RWPE2 (cell line): ENCODE measurements around the gene MYO5B.

ENCODE experiments used
- ATAC-seq: fragments of 200-7000 bp; cut with Tn5 transposase; 3 replicates; pipeline ENCODE4 v1.9.1; 2021; ENCODE audit warnings: low read depth
- DNase-seq: peaks from one replicate; pipeline ENCODE4 v3.0.0-alpha.2; 2020; ENCODE audit warnings: low spot score
- H3K27ac ChIP-seq: fragments of 450-650 bp; 2 replicates; pipeline ENCODE4 v1.5.1; 2017; ENCODE audit warnings: mild to moderate bottlenecking; ENCODE audit not compliant: poor library complexity, severe bottlenecking
- H3K27me3 ChIP-seq: fragments of 250-450 bp; sonication (Bioruptor Pico); 2 replicates; pipeline ENCODE4 v1.5.1; 2021; ENCODE audit warnings: mild to moderate bottlenecking, moderate library complexity; ENCODE audit not compliant: insufficient read depth, poor library complexity, severe bottlenecking
- H3K36me3 ChIP-seq: fragments of 250-450 bp; sonication (Bioruptor Pico); 2 replicates; pipeline ENCODE4 v1.5.1; 2020; ENCODE audit warnings: low read depth, mild to moderate bottlenecking, moderate library complexity
- H3K4me1 ChIP-seq: fragments of 250-450 bp; sonication (Bioruptor Pico); 2 replicates; pipeline ENCODE4 v1.5.1; 2021; ENCODE audit warnings: mild to moderate bottlenecking, moderate library complexity; ENCODE audit not compliant: insufficient read depth, poor library complexity, severe bottlenecking
- H3K4me3 ChIP-seq: fragments of 250-450 bp; sonication (Bioruptor Pico); 2 replicates; pipeline ENCODE4 v1.5.1; 2021; ENCODE audit warnings: mild to moderate bottlenecking, moderate library complexity; ENCODE audit not compliant: severe bottlenecking
- H3K9me3 ChIP-seq: fragments of 250-450 bp; sonication (Bioruptor Pico); 2 replicates; pipeline ENCODE4 v1.5.1; 2021; ENCODE audit warnings: mild to moderate bottlenecking, moderate library complexity; ENCODE audit not compliant: severe bottlenecking
- TF ChIP-seq, protein P1 (sequence below): fragments of 450-650 bp; IDR thresholded peaks from one replicate; pipeline ENCODE4 v1.5.1; 2017; ENCODE audit warnings: mild to moderate bottlenecking, moderate library complexity; ENCODE audit not compliant: poor library complexity, severe bottlenecking

Gene MYO5B

DNA sequence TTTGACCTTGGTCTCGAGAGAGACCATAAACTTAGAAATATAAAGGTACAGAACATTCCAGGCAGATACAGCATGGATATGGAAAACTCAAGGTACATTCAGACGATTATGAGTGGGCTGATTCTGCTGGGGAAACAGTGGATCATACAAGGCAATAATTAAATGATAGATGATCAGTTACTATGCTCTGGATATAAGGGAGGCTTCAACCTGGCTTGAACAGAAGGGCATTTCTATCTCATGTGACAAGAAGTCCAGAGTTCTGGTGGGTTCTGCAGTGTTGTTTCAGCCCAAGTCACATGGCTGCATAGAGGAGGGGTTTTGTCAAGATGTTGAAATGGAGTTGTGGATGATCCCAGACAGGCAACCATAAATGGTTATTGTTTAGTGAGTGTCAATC lies 23.5 kb downstream of the MYO5B start:
- no peaks in the 10 kb centered on the region for H3K4me1 ChIP-seq
- no peak for ATAC-seq
- H3K27ac ChIP-seq: no peak overlapping the region
- no peak overlapping the region for H3K4me3 ChIP-seq
- H3K27me3 ChIP-seq: no peaks in the 10 kb centered on the region
- TF ChIP-seq, protein P1, sequence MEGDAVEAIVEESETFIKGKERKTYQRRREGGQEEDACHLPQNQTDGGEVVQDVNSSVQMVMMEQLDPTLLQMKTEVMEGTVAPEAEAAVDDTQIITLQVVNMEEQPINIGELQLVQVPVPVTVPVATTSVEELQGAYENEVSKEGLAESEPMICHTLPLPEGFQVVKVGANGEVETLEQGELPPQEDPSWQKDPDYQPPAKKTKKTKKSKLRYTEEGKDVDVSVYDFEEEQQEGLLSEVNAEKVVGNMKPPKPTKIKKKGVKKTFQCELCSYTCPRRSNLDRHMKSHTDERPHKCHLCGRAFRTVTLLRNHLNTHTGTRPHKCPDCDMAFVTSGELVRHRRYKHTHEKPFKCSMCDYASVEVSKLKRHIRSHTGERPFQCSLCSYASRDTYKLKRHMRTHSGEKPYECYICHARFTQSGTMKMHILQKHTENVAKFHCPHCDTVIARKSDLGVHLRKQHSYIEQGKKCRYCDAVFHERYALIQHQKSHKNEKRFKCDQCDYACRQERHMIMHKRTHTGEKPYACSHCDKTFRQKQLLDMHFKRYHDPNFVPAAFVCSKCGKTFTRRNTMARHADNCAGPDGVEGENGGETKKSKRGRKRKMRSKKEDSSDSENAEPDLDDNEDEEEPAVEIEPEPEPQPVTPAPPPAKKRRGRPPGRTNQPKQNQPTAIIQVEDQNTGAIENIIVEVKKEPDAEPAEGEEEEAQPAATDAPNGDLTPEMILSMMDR: no peak
- H3K9me3 ChIP-seq: no peaks in the 10 kb centered on the region
- H3K36me3 ChIP-seq: no peaks in the 10 kb centered on the region
- DNase-seq: no peak

DNA sequence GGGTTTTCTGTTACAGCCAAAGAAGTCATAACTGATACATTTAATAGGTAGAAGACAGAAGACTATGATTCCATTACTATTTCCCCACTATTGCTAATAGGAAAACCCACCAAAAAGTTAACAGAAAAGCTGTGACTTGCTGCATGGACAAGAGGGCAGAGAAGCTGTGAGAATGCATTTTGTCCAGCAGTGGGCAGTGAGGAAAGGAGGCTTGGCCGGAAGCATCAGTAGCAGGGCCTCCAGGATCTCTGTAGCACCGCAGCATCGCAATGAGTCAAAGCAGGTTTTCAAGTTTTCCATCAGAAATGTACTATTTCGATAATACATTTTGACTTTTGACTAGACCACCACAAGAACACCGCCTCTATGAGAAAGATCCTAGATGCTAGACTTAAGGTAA lies 24.9 kb downstream of the MYO5B start:
- H3K36me3 ChIP-seq: no peaks in the 10 kb centered on the region
- no peak for DNase-seq
- no peak overlapping the region for H3K4me3 ChIP-seq
- TF ChIP-seq, protein P1: no peak
- no peak overlapping the region for H3K27ac ChIP-seq
- no peaks in the 10 kb centered on the region for H3K9me3 ChIP-seq
- no peaks in the 10 kb centered on the region for H3K4me1 ChIP-seq
- H3K27me3 ChIP-seq: no peaks in the 10 kb centered on the region
- ATAC-seq: no peak

DNA sequence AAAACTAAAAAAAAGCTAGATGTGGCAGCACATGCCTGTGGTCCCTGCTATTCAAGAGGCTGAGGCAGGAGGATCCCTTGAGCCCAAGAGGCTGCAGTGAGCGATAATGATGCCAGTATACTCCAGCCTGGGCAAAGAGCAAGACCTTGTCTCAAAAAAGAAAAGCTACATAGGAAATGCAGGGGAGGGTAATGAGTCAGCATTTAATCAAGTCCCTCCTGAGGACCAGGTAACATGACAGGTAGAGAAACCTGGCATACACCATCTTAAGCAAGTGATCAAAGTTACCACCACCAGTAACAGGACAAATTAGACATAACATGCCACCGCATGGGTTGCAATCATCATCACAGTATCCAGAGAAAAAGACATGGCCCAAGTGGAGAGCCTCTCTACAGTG lies 25.8 kb downstream of the MYO5B start:
- Histone ChIP-seq H3K9me3 (no peaks in the 10 kb centered on the region), H3K27ac (no peak overlapping the region), H3K27me3 (no peaks in the 10 kb centered on the region), H3K4me1 (no peaks in the 10 kb centered on the region), H3K36me3 (no peaks in the 10 kb centered on the region), H3K4me3 (no peak overlapping the region)
- TF ChIP-seq, protein P1: no peak
- no peak for ATAC-seq
- DNase-seq: no peak

DNA sequence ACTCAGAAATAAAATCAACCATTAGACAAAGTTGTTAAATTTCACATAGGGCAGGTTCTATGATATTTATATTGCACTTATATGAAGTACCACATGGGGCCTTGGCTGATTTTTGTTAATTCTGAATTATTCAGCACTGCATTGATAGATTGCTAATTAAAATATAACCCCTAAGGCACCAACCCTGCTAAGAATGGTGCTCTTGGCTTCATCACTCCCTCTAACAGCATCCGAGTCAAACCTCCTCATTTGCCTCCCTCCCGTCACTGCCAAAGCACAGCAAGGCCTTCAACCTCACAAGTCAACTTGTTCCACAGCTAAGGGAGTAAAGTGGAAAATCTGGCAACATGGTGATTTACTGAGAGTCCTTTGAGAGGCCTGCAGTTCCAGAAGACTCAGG lies 27.0 kb downstream of the MYO5B start:
- ATAC-seq (no peak), DNase-seq (no peak)
- no peaks in the 10 kb centered on the region for H3K27me3 ChIP-seq
- H3K4me3 ChIP-seq: no peak overlapping the region
- no peaks in the 10 kb centered on the region for H3K4me1 ChIP-seq
- no peaks in the 10 kb centered on the region for H3K36me3 ChIP-seq
- no peaks in the 10 kb centered on the region for H3K9me3 ChIP-seq
- no peak overlapping the region for H3K27ac ChIP-seq
- TF ChIP-seq, protein P1: no peak

DNA sequence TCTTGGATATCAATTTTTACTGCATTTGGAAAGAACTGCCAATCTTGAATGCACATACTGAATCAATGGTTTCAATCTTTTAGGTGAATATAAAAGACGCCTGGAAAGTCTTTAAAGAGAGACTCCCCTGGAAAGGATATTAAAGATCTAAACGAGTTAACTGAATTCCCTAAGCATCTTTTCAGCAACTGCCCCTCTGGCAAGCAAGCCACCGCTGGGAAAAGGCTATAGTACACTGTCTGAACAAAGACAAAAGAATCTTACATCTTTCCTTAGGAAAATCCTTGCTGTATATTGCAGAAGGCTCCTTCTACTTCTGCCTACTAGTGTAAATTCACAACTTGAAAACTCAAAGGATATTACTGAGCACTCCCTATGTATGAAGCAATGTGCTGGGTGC lies 28.0 kb downstream of the MYO5B start:
- H3K4me3 ChIP-seq: no peak overlapping the region
- H3K27ac ChIP-seq: no peak overlapping the region
- DNase-seq (no peak), ATAC-seq (no peak)
- no peaks in the 10 kb centered on the region for H3K4me1 ChIP-seq
- H3K27me3 ChIP-seq: no peaks in the 10 kb centered on the region
- no peaks in the 10 kb centered on the region for H3K36me3 ChIP-seq
- TF ChIP-seq, protein P1: no peak
- no peaks in the 10 kb centered on the region for H3K9me3 ChIP-seq
